GM19328 (cell line): Measurements from ENCODE around the gene OTUB1.

Experiments
- ATAC-seq: cut with Tn5 transposase; IDR thresholded peaks from one replicate; pipeline ENCODE4 v1.9.1; 2021; ENCODE audit warnings: mild to moderate bottlenecking, moderate library complexity; ENCODE audit not compliant: unreplicated experiment

Gene OTUB1

GRCh38 chr11:63974259-63975143 lies 11.7 kb upstream of the OTUB1 start, which contains the start of gene COX8A:
TSS of gene COX8A (plus strand) at chr11:63974620. CDS start at chr11:63974681, 61 bp downstream.
- peak; percentile 97 for ATAC-seq

GRCh38 chr11:63978551-63979239 lies 7.5 kb upstream of the OTUB1 start:
- ATAC-seq: no peak

GRCh38 chr11:63979426-63979825 lies 6.8 kb upstream of the OTUB1 start:
- ATAC-seq: no peak

GRCh38 chr11:63985812-63986155 lies 454 bp upstream of the OTUB1 start:
- peak; percentile 44 for ATAC-seq

DNA sequence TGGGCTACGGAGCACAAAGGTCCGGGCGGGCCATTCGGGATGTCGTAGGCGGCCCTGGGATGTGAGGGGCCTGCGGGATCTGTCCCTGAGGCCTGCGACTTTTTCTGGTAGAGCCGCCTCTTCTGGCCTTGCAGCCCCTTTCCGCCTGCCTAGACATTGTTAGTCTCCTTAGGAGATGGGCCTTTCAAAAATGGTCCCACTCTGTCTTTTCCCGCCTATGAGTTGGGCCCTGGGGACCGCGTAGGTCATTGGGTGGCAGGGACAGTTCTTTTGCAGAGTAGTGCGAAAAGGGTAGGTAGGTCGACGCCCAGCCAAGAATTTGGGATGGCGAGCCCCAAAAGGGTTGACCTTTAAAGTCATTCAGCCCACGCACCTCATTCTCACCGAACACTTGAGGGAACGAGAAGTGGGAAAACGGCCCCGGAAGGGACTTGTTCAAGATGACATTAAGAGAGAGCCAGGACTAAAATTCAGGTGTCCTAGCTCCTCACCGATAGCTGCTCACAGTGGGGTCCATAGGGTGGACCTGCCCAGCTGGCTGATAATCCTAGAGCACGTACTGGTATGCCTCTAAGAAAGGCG lies 785 bp downstream of the OTUB1 start:
- peak; percentile 16 for ATAC-seq

DNA sequence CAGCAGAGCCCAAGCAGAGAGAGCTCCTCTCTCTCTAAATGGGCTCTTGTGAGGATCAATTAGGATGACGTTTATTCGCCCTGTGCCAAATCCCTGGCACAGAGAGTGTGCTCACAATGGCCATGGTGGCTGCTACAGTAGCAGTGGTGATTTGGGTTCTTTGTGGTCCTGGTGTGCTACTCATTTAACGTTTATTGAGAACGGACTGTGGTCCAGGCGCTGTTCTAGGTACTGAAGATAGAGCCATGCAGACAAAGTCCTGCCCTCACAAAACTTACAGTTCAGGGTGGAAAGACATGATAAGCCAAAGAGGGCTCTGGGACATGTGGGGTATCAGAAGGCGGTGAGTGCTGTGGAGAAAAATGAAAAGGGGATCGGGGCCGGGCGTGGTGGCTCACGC lies 5.3 kb downstream of the OTUB1 start:
- ATAC-seq: no peak

DNA sequence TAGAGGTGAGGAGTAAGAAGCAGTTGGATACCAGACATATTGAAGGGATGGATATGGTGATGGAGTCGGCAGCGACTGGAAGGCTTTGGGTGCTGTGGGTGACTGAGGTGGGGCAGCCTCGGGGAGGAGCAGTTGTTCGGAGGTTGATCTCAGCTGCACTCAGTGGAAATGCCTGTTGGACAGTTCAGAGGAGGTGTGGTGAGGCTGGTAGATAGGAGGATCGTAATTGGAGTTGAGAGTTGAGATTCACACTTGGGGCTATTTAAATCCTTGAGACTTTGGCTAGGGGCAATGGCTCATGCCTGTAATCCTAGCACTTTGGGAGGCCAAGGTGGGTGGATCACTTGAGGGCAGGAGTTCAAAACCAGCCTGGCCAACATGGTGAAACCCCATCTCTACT lies 6.9 kb downstream of the OTUB1 start:
- no peak for ATAC-seq

- no peak for ATAC-seq
These were observed 7.8 kb downstream of the OTUB1 start for GRCh38 chr11:63993993-63994392.

DNA sequence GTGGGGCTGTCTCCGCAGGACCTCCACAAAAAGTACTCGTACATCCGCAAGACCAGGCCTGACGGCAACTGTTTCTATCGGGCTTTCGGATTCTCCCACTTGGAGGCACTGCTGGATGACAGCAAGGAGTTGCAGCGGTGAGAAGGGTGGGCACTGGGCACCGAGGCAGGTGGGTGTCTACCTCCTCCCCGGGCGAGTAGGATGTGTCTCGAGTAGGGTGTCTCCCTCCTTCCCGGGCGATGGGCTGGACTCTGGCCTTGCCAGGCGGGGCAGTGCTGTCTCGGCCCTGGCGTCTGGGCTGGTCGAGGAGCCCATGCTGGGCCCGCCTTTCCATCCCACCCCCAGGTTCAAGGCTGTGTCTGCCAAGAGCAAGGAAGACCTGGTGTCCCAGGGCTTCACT lies 10.3 kb downstream of the OTUB1 start:
- ATAC-seq: no peak

DNA sequence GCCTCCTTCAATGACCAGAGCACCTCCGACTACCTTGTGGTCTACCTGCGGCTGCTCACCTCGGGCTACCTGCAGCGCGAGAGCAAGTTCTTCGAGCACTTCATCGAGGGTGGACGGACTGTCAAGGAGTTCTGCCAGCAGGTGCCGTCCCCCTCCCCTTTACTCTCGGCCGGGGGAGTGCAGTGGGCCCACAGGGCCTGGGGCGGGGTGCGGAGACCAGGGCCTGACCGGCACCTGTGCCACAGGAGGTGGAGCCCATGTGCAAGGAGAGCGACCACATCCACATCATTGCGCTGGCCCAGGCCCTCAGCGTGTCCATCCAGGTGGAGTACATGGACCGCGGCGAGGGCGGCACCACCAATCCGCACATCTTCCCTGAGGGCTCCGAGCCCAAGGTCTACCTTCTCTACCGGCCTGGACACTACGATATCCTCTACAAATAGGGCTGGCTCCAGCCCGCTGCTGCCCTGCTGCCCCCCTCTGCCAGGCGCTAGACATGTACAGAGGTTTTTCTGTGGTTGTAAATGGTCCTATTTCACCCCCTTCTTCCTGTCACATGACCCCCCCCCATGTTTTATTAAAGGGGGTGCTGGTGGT lies 11.0 kb downstream of the OTUB1 start:
- no peak for ATAC-seq

- no peak for ATAC-seq
These were observed 11.6 kb downstream of the OTUB1 start for GRCh38 chr11:63997801-63998337.

GRCh38 chr11:63998558-63999348 lies 12.5 kb downstream of the OTUB1 start:
- ATAC-seq: no peak

DNA sequence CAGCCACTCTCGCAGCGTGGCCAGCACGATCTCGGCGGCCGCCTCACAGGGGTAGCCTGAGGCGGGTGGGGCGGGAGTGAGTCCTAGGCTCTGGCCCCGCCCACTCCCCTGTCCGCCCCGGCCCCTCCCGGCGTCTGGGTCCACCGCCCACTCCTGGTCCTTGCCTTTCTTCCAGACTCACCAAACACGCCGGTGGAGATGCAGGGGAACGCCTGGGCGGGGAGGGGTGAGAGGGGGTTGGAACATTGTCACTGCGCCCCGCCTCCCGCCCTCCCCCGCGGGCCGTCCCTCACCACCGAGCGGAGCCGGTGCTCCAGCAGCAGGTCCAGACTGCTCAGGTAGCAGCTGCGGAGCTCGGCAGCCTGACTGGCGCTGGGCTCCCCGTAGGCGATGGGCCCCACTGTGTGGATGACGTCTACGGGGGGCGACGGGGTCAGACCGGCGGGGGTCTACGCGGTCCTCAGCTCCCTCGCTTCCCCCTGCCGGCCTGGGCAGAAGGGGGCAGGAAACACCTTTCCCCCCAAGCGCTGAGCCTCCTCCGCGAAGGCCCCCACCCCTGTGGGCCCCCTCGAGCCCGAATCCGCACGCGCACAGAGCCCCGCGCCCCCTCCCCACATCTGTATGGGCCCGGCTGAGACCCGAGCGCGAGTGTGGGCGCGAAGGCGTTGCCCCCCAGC lies 13.2 kb downstream of the OTUB1 start:
- ATAC-seq: no peak

DNA sequence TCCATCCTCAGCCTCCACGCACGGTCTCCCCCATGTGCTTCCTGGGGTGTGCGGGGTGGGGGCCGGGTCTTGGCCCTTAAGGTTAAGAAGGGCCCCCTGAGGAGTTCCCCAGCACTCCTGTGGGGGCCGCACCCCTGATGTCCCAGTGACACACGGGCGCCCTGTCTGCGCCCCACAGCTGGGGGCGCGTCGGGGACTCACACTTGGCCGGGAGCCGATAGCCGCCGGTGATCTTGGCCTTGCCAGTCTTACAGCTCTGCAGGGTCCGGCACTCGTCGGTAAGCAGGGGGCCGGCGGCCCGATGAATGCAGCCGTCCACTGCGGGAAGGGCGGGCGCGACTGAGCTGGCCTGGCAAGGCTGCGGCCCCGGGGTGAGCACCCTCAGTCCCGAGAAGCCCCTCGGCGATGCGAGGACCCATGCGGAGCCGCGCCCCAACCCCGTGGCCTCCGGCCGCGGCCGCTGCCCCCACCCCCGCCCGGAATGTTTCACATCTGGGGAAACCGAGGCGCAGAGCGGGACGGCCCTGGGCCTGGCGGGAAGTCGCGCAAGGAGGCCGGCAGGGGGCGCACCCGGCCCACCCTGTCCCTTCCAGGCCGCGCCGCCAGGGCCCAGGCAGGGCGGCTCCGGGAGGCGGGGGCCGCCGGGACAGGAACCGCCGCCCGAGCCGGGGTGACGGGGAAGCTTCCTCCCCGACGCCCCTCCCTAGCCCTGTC lies 13.9 kb downstream of the OTUB1 start:
- ATAC-seq: no peak

- ATAC-seq: no peak
These were observed 14.7 kb downstream of the OTUB1 start for GRCh38 chr11:64000740-64001483.

DNA sequence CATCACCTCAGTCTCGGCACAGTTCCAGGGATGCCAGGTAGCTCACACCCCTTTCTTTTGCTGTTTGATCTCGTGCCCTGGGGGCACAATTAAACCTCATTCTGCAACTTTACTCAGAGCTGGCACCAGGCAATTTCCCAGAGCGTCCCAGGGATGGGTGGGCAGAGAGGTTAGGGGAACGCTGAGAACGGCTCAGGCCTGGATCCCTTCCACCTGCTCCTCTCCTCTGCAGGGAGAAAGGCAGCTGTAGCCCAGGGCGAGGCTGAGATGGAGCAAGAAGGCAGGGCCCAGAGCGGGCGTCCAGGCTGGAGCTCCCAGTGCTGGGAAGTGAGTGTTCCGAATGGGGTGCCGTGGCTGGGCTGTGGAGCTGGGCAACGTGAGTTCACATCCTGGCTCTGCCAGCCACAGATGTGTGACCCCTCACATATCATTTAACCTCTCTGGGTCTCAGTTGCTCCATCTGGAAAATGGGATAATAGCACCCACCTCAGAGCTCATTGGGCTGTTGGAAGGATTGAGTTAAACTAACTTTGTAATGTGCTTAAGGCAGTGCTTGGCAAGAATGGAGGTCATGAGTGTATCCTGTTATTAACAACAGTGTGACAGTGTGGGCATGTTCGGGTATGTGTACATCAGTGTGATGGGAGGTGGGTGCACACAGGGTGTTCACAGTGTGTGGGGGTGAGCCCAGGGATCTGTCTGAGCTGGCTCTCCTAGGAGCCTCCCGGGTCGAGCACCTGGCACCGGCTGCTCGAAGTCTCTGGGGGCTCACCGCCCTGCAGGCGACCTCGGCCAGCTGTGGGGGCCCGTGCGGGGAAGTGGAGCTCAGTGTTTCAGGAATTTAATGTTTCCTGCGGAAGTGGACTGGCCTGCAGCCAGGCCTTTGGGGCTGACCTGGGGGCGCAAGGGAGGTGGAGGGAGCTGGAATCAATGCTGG lies 15.5 kb downstream of the OTUB1 start:
- ATAC-seq: no peak

DNA sequence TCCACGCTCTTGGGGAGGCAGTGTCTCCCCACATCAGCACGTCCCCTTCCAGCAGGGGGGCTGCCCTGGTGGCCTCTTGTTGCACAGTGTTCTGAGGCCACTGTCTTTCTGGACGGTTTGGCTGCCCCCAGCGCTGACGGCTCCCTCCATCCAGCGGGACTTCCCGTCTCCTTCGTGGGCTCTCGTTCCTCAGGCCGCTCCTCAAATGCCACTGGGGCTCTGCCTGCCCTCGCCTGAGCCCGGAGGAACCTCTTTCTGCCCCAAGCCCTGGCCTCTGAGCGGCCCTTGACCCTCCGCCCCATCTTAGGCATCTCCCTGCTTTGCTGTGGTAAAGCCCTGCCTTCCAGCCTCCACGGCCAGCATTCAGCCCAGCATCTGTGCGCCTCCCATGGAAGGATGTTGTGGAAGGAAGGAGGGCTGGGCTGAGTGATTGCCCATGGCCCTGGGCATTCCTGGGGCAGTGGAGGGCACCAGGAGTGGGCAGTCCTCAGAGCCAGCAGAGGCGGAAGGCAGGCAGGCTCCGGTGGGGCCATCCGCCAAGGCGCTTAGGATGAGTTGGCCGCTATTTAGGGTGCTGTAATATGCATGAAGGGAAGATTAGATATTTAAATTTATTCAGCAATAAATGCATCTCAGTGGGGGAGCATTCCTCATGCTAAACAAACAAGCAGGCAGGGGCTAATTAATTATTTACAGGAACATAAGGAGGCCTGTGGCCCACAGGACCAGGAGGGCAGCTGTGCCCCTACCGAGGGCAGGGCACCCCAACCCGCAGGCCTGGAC lies 17.8 kb downstream of the OTUB1 start:
- ATAC-seq: no peak
